Lower leg skin (tissue), 4 donors: ENCODE data around the gene SIRPG. TPM values are rescaled to one million over a fixed set of nuclear protein-coding genes. Genes with fewer than 3 reads are reported as not detected.

Experiments used
- DNase-seq, 2 donors: peaks; one replicate each; pipeline ENCODE4 v3.0.0-alpha.2; 2019; ENCODE audit warnings: low spot score in 2 of 2
- H3K4me3 ChIP-seq: fragments of 200-600 bp; sonication (generic); 2 replicates; pipeline ENCODE4 v1.5.1; 2017; ENCODE audit warnings: mild to moderate bottlenecking, low read depth; ENCODE audit not compliant: poor library complexity, severe bottlenecking
- CTCF ChIP-seq, 3 donors: fragments of 450-650 bp; IDR thresholded peaks; one replicate each; pipeline ENCODE4 v1.5.1; 2016; ENCODE audit warnings: antibody characterized with exemption in 3 of 3, mild to moderate bottlenecking in 3 of 3, moderate library complexity in 2 of 3
- POLR2A ChIP-seq, 2 donors: fragments of 450-650 bp; IDR thresholded peaks; one replicate each; pipeline ENCODE4 v1.6.1; 2016 to 2017; ENCODE audit warnings: antibody characterized with exemption in 2 of 2, mild to moderate bottlenecking in 1 of 2, moderate library complexity in 1 of 2
- WGBS, 2 donors: methylation state at CpG; one replicate each; pipeline ENCODE4 v1.1.5; 2018; 5-methylcytosine and 5-hydroxymethylcytosine counted together
- intact Hi-C: fragments of 100-400 bp; cut with DNase I; formaldehyde crosslinking; loops from one replicate; pipeline ENCODE4 v1.15.0; 2023; ENCODE audit warnings: low total_unique reads
- total RNA-seq, 4 donors: library from RNA; depleted of rRNA; stranded (reverse); fragments of >200 nt; gene quantifications; one replicate each; pipeline ENCODE4 v1.1.0, GENCODE V29; 2016

The SIRPG gene
- total RNA-seq, 4 donors from 2014 or later = 0.89 TPM; not detected in 3

GRCh38 chr20:1627200-1627550 lies 30.4 kb downstream of the SIRPG start:
- 79 to 81% methylated on average over 2 of the region's 2 CpGs for WGBS, 2 donors
- intact Hi-C loops = no loop called here
- no peak for DNase-seq
- no peak for TF ChIP-seq CTCF (IDR thresholded peaks at IDR 0.05)
- no peak for TF ChIP-seq POLR2A (IDR thresholded peaks at IDR 0.05)
- H3K4me3 ChIP-seq = no peak overlapping the region

DNA sequence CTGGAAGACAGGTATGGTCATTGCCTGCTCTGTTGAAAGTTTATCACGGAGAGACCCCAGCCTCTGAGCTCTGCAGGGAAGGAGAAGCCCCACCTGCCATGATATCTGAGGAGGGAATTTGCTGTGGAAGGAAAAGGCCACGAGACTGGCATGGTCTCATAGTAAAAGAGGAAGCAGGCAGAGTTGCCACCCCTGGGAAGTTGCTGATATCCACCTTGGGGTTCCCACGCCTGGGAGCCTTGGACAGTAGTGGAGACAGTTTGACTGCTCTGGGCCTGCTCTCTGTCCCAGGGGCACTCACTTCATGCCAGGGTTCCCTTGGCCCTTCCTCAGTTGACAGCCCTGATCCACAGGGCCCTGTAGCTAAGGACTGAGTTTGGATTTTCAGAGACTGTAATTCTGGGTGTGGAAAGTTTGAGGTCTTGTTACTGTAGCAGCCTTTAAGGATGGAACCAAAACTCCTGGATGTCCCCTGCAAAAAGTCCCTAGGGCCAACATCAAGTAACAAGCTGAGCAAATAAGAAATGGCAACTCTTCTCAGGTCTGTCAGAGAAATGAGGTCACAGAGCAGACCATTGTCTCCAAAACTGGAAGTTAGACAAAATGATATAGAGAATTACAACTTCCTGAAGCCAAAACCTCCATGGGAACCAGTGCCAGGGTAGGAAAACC lies 30.9 kb downstream of the SIRPG start:
- no peak overlapping the region for H3K4me3 ChIP-seq
- intact Hi-C loops = no loop called here
- WGBS, 2 donors = 71 to 77% methylated on average over 3 of the region's 3 CpGs
- no peak for DNase-seq
- TF ChIP-seq CTCF (IDR thresholded peaks at IDR 0.05) (no peak), POLR2A (IDR thresholded peaks at IDR 0.05) (no peak)

DNA sequence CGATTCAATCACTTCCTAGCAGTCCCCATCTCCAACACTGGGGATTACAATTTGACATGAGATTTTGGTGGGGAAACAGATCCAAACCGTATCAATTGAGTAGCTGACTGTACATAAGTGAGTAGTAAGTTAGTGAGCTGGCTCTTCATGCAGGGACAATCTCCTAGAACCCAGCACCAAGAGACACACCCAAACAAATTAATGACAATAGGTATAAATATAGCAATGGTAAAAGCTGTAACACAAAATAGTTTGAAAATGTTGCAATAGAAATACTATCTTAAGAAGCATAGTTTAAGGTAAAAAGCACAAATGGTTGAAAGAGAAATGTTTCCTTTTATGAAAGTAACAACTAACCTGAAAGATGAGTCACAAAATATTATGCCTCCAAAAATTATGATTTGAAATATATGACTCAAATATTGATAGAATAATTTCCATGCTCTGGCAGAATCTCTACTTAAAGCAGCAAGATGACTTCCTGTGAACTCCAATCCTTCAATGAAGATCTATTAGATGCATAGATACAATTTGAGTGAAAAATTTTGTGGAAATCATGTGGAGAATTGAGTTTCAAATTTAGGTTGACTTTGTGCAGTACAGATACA lies 32.4 kb downstream of the SIRPG start:
- DNase-seq = no peak
- no peak overlapping the region for H3K4me3 ChIP-seq
- intact Hi-C loops = no loop called here
- WGBS, 2 donors = 51 to 59% methylated on average over 2 of the region's 2 CpGs
- TF ChIP-seq POLR2A (IDR thresholded peaks at IDR 0.05) (no peak), CTCF (IDR thresholded peaks at IDR 0.05) (no peak)

GRCh38 chr20:1623501-1624205 lies 33.9 kb downstream of the SIRPG start:
- 84 to 86% methylated on average over 14 of the region's 14 CpGs for WGBS, 2 donors
- no peak for TF ChIP-seq POLR2A (IDR thresholded peaks at IDR 0.05)
- no peak for TF ChIP-seq CTCF (IDR thresholded peaks at IDR 0.05)
- no peak for DNase-seq
- no peak overlapping the region for H3K4me3 ChIP-seq
- intact Hi-C loops = no loop called here

DNA sequence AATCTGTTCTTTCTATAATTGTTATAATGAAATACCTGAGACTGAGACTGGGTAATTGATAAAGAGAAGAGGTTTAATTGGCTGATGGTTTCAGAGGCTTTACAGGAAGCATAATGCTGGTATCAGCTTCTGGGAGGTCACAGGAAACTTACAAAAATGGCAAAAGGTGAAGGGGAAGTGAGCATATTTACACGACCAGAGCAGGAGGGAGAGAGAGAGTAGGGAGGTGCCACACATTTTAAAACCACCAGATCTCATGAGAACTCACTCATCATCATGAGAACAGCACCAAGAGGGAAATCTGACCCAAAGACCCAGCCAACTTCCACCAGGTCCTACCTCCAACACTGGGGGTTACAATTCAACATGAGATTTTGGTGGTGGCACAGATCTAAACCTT lies 35.1 kb downstream of the SIRPG start:
- 19 to 34% methylated on average over 1 of the region's 1 CpG for WGBS, 2 donors
- DNase-seq = no peak
- intact Hi-C loops = no loop called here
- H3K4me3 ChIP-seq = no peak overlapping the region
- TF ChIP-seq POLR2A (IDR thresholded peaks at IDR 0.05) (no peak), CTCF (IDR thresholded peaks at IDR 0.05) (no peak)
